ENCODE data around the gene GAS7.

The GAS7 gene

DNA sequence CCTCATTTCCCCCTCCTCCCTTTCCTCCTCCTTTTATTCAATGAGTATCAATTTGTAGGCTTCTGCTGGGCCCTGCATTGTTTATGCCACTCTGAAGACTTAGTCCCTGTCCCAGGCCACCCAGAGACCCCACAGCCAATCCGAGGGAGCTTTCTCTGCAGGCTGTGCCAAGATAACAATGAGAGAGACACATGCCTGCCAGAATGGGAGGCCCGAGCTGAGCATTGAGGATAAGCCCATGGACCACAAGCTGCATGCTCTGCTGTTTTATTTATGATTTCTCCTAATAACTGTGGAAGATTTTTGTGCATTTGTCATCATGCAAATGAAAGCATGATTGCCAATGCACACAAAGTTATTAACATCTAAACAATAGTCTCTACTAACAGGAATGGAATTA, 296.3 kb downstream of the GAS7 start:
- Histone ChIP-seq H3K9me3 (ENCODE audit: control insufficient read depth in 2 of 2, low read length in 2 of 2) (no peaks in the 10 kb centered on the region), H3K27me3 (ENCODE audit: control insufficient read depth in 1 of 2, insufficient read depth in 2 of 2, low read length in 2 of 2) (no peaks in the 10 kb centered on the region), H3K9ac (ENCODE audit: low read length in 2 of 2) (no peak overlapping the region), H3K36me3 (ENCODE audit: control insufficient read depth in 2 of 2, insufficient read depth in 2 of 2, low read length in 2 of 2) (no peaks in the 10 kb centered on the region), H3K4me1 (ENCODE audit: control insufficient read depth, insufficient read depth, low read length) (peaks cover 6% of the 10 kb centered on the region), H3K27ac (ENCODE audit: low read length) (no peak overlapping the region), H3K4me3 (ENCODE audit: low read length in 2 of 2) (no peak overlapping the region)

- no peaks in the 10 kb centered on the region for H3K36me3 ChIP-seq (ENCODE audit: control insufficient read depth in 2 of 2, insufficient read depth in 2 of 2, low read length in 2 of 2)
- H3K4me3 ChIP-seq (ENCODE audit: low read length in 2 of 2): peak overlapping the region in 1 of 2 donors; percentile 11
- no peak overlapping the region for H3K27ac ChIP-seq (ENCODE audit: low read length)
- no peak overlapping the region for H3K9ac ChIP-seq (ENCODE audit: low read length in 2 of 2)
- H3K4me1 ChIP-seq (ENCODE audit: control insufficient read depth, insufficient read depth, low read length): peaks cover 6% of the 10 kb centered on the region
- no peaks in the 10 kb centered on the region for H3K9me3 ChIP-seq (ENCODE audit: control insufficient read depth in 2 of 2, low read length in 2 of 2)
- no peaks in the 10 kb centered on the region for H3K27me3 ChIP-seq (ENCODE audit: control insufficient read depth in 1 of 2, insufficient read depth in 2 of 2, low read length in 2 of 2)
Measured at GRCh38 chr17:9900784-9901183, 297.6 kb downstream of the GAS7 start.

DNA sequence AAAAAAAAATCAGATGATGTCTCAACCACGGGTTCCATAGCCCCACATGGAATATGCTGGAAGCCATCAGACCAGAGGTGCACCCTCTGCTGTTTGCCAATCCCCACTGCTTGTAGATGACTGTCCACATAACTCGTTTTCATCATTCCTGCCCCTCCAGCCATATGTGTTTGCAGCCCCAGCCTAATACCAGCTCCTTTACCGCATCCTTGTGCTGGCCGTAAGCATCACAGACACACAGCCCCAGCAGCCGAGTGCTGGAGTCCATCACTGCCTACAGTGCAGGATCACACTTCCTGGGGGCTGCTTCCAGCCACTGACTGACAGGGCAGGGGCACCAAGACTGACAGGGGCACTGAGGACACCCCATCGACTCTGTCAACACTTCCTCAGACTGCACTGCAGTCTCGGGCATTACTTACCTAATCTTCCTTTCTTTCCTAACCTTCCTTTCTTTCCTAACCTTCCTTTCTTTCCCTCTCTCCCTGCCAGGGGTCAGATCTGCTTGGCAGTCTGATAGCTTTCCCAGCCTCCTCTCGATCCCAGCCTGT, 298.3 kb downstream of the GAS7 start:
- Histone ChIP-seq H3K9ac (ENCODE audit: low read length in 2 of 2) (no peak overlapping the region), H3K27ac (ENCODE audit: low read length) (peak overlapping the region; percentile 37), H3K36me3 (ENCODE audit: control insufficient read depth in 2 of 2, insufficient read depth in 2 of 2, low read length in 2 of 2) (no peaks in the 10 kb centered on the region), H3K4me1 (ENCODE audit: control insufficient read depth, insufficient read depth, low read length) (peaks cover 6% of the 10 kb centered on the region), H3K27me3 (ENCODE audit: control insufficient read depth in 1 of 2, insufficient read depth in 2 of 2, low read length in 2 of 2) (no peaks in the 10 kb centered on the region), H3K4me3 (ENCODE audit: low read length in 2 of 2) (no peak overlapping the region), H3K9me3 (ENCODE audit: control insufficient read depth in 2 of 2, low read length in 2 of 2) (no peaks in the 10 kb centered on the region)

- H3K9me3 ChIP-seq (ENCODE audit: control insufficient read depth in 2 of 2, low read length in 2 of 2): peaks cover 3% of the 10 kb centered on the region in 2 donors
- H3K27ac ChIP-seq (ENCODE audit: low read length): peak overlapping the region; percentile 37
- H3K4me1 ChIP-seq (ENCODE audit: control insufficient read depth, insufficient read depth, low read length): peaks cover 6% of the 10 kb centered on the region
- no peak overlapping the region for H3K9ac ChIP-seq (ENCODE audit: low read length in 2 of 2)
- H3K36me3 ChIP-seq (ENCODE audit: control insufficient read depth in 2 of 2, insufficient read depth in 2 of 2, low read length in 2 of 2): no peaks in the 10 kb centered on the region
- no peak overlapping the region for H3K4me3 ChIP-seq (ENCODE audit: low read length in 2 of 2)
- no peaks in the 10 kb centered on the region for H3K27me3 ChIP-seq (ENCODE audit: control insufficient read depth in 1 of 2, insufficient read depth in 2 of 2, low read length in 2 of 2)
Measured at GRCh38 chr17:9899280-9900043, 298.9 kb downstream of the GAS7 start.

DNA sequence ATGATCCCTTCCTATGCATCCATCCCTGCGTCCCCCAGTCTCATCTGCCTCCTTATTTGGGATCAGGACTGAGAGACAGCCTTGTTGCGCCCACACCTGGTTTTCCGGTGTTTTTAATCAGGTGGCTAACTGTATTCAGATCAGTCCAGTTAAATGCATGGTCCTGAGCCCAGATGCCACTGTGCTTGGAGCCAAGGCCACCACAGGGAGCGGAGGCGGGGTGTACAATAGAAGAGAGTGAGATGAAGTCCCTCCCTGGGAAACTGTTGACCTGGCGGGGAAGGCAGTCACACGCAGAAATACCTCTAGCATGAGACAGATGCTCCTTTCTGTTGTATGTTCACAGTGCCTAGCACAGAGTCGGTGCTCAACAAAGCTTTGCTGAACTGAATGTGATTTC, 299.6 kb downstream of the GAS7 start:
- H3K27me3 ChIP-seq (ENCODE audit: control insufficient read depth in 1 of 2, insufficient read depth in 2 of 2, low read length in 2 of 2): no peaks in the 10 kb centered on the region
- H3K4me1 ChIP-seq (ENCODE audit: control insufficient read depth, insufficient read depth, low read length): peaks cover 6% of the 10 kb centered on the region
- no peak overlapping the region for H3K9ac ChIP-seq (ENCODE audit: low read length in 2 of 2)
- no peak overlapping the region for H3K27ac ChIP-seq (ENCODE audit: low read length)
- H3K9me3 ChIP-seq (ENCODE audit: control insufficient read depth in 2 of 2, low read length in 2 of 2): peaks cover 4 to 8% of the 10 kb centered on the region in 2 donors
- H3K36me3 ChIP-seq (ENCODE audit: control insufficient read depth in 2 of 2, insufficient read depth in 2 of 2, low read length in 2 of 2): no peaks in the 10 kb centered on the region
- no peak overlapping the region for H3K4me3 ChIP-seq (ENCODE audit: low read length in 2 of 2)

DNA sequence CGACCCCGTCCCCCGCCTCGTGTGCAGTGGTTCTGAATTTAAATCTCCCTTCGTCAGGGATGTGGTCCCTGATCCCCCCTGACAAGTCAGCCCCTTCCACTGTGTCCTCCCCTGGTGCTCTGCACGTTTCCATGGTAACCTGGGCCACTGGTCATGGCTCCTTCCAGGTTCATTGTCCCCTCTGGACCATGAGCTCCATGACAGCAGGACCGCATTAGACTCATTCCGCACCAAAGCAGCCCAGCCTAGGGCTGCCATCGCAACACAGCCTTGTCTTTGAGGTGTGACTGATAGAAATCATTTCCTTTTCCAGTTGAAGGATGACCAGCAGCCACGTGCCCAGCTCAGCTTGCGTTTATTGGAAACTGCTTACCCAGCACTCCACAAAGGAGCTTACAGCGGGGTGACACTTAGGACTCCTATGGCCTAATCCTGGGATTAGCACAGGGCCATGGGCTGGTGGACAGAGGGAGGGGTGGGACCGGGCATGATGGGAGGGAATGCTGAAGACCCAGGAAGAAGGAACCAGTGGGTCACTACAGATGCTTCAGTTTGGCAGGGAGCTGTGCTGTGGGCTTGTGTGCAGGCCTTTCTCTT, 300.9 kb downstream of the GAS7 start:
- Histone ChIP-seq H3K9ac (ENCODE audit: low read length in 2 of 2) (no peak overlapping the region), H3K27me3 (ENCODE audit: control insufficient read depth in 1 of 2, insufficient read depth in 2 of 2, low read length in 2 of 2) (no peaks in the 10 kb centered on the region), H3K36me3 (ENCODE audit: control insufficient read depth in 2 of 2, insufficient read depth in 2 of 2, low read length in 2 of 2) (no peaks in the 10 kb centered on the region), H3K4me1 (ENCODE audit: control insufficient read depth, insufficient read depth, low read length) (peaks cover 6% of the 10 kb centered on the region), H3K9me3 (ENCODE audit: control insufficient read depth in 2 of 2, low read length in 2 of 2) (peaks cover 4 to 8% of the 10 kb centered on the region in 2 donors), H3K4me3 (ENCODE audit: low read length in 2 of 2) (no peak overlapping the region), H3K27ac (ENCODE audit: low read length) (no peak overlapping the region)

- Histone ChIP-seq H3K9ac (ENCODE audit: low read length in 2 of 2) (no peak overlapping the region), H3K27ac (ENCODE audit: low read length) (no peak overlapping the region), H3K9me3 (ENCODE audit: control insufficient read depth in 2 of 2, low read length in 2 of 2) (peaks cover 4 to 8% of the 10 kb centered on the region in 2 donors), H3K36me3 (ENCODE audit: control insufficient read depth in 2 of 2, insufficient read depth in 2 of 2, low read length in 2 of 2) (no peaks in the 10 kb centered on the region), H3K27me3 (ENCODE audit: control insufficient read depth in 1 of 2, insufficient read depth in 2 of 2, low read length in 2 of 2) (no peaks in the 10 kb centered on the region), H3K4me1 (ENCODE audit: control insufficient read depth, insufficient read depth, low read length) (peaks cover 6% of the 10 kb centered on the region), H3K4me3 (ENCODE audit: low read length in 2 of 2) (no peak overlapping the region)
Measured at GRCh38 chr17:9895923-9896322, 302.5 kb downstream of the GAS7 start.

DNA sequence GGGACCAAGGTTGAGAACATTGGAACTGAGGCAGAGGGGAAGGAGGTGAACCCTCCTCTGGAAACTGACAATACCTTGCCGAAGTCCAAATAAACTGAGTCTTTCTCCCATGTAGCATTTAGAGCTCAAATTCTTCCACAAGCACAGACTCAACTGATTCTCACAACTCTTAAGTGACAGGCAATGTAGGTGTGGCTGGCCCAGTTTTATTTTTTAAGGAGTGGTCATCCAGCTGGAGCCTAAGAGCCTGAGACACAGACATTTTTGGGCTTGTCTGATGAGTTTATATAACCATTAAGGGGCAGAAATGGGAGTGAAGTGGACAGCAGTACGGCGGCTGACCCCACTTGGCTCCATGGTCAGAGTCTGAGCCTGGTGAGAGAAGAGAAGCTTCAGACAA, 304.2 kb downstream of the GAS7 start:
- H3K9me3 ChIP-seq (ENCODE audit: control insufficient read depth in 2 of 2, low read length in 2 of 2): peaks cover 4 to 8% of the 10 kb centered on the region in 2 donors

GRCh38 chr17:9893411-9894012, 304.9 kb downstream of the GAS7 start:
- Histone ChIP-seq H3K4me1 (ENCODE audit: control insufficient read depth, insufficient read depth, low read length) (no peaks in the 10 kb centered on the region), H3K27ac (ENCODE audit: low read length) (no peak overlapping the region), H3K4me3 (ENCODE audit: low read length in 2 of 2) (no peak overlapping the region), H3K9ac (ENCODE audit: low read length in 2 of 2) (no peak overlapping the region), H3K27me3 (ENCODE audit: control insufficient read depth in 1 of 2, insufficient read depth in 2 of 2, low read length in 2 of 2) (no peaks in the 10 kb centered on the region), H3K9me3 (ENCODE audit: control insufficient read depth in 2 of 2, low read length in 2 of 2) (peaks cover 4 to 8% of the 10 kb centered on the region in 2 donors), H3K36me3 (ENCODE audit: control insufficient read depth in 2 of 2, insufficient read depth in 2 of 2, low read length in 2 of 2) (no peaks in the 10 kb centered on the region)

More for the DNA sequence above, 304.2 kb downstream of the GAS7 start:
- Histone ChIP-seq H3K27me3 (ENCODE audit: control insufficient read depth in 1 of 2, insufficient read depth in 2 of 2, low read length in 2 of 2) (no peaks in the 10 kb centered on the region), H3K4me1 (ENCODE audit: control insufficient read depth, insufficient read depth, low read length) (no peaks in the 10 kb centered on the region), H3K9ac (ENCODE audit: low read length in 2 of 2) (no peak overlapping the region), H3K4me3 (ENCODE audit: low read length in 2 of 2) (no peak overlapping the region), H3K27ac (ENCODE audit: low read length) (no peak overlapping the region), H3K36me3 (ENCODE audit: control insufficient read depth in 2 of 2, insufficient read depth in 2 of 2, low read length in 2 of 2) (no peaks in the 10 kb centered on the region)

GRCh38 chr17:9890124-9890523, 308.3 kb downstream of the GAS7 start:
- Histone ChIP-seq H3K36me3 (ENCODE audit: control insufficient read depth in 2 of 2, insufficient read depth in 2 of 2, low read length in 2 of 2) (no peaks in the 10 kb centered on the region), H3K27me3 (ENCODE audit: control insufficient read depth in 1 of 2, insufficient read depth in 2 of 2, low read length in 2 of 2) (no peaks in the 10 kb centered on the region), H3K4me1 (ENCODE audit: control insufficient read depth, insufficient read depth, low read length) (no peaks in the 10 kb centered on the region), H3K9me3 (ENCODE audit: control insufficient read depth in 2 of 2, low read length in 2 of 2) (peaks cover 4 to 8% of the 10 kb centered on the region in 2 donors), H3K9ac (ENCODE audit: low read length in 2 of 2) (no peak overlapping the region), H3K27ac (ENCODE audit: low read length) (no peak overlapping the region), H3K4me3 (ENCODE audit: low read length in 2 of 2) (no peak overlapping the region)

Measured in stomach smooth muscle (tissue), 2 donors.